GM21825 (cell line): ENCODE results near the gene FOXC1.

Experiments used
- ATAC-seq: cut with Tn5 transposase; IDR thresholded peaks from one replicate; pipeline ENCODE4 v1.9.1; 2021; ENCODE audit warnings: mild to moderate bottlenecking, moderate library complexity; ENCODE audit not compliant: unreplicated experiment

FOXC1 gene

DNA sequence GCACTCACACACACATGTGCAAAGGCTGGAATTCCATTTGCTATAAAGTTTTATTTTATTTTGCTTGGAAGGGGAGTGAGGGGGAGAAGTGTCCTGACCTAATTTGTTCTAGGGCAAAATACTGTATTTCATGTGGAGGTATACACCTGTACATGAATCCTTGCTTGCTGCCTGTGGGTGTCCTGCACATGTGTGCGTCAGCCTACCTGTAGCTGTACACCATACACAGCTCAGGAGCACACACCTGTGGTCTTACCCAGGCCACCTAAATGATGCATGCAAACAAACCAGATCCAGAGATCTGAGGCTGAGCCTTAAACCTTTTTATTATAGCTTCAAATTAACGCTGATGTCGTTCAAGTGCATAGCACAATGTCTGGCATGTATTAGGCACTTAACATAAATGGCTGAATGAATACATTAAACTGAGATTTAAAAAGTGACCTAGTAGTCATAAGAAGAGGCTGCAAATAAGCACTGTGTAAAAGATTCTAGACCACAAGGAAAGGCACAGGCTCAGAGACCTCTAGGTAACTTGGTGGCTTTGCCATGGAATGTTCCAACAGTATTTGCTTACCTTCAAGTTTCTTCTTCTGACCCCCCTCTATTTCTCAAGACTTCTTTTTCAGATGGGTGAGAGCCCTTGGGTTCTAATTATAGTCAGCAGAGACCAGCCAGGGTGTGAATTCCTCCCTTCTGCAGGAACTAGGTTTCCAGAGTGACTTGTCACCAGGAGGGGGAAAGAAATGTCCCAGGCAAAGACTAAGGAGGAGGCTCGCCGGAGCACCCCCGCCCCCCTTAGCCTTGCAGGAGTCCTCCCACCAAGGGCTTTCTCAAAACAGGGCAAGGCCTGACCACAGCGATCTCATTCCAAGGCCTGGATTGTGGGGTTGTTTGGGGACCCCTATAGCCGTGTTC, 13.4 kb downstream of the FOXC1 start:
- no peak for ATAC-seq

DNA sequence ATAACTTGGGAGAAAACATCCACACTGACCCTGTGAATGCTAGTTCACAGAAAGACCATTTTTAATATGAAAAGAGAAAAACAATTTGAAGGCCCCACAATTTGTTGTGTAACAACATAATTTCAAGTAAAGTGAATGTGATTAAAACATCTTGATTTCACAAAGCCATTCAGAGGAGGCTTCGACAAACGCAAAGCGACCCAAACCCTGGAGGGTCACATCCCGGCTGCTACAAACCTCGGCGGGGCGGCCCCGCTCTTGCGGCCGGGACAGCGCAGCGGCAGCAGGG, 14.0 kb downstream of the FOXC1 start:
- ATAC-seq, result no peak

DNA sequence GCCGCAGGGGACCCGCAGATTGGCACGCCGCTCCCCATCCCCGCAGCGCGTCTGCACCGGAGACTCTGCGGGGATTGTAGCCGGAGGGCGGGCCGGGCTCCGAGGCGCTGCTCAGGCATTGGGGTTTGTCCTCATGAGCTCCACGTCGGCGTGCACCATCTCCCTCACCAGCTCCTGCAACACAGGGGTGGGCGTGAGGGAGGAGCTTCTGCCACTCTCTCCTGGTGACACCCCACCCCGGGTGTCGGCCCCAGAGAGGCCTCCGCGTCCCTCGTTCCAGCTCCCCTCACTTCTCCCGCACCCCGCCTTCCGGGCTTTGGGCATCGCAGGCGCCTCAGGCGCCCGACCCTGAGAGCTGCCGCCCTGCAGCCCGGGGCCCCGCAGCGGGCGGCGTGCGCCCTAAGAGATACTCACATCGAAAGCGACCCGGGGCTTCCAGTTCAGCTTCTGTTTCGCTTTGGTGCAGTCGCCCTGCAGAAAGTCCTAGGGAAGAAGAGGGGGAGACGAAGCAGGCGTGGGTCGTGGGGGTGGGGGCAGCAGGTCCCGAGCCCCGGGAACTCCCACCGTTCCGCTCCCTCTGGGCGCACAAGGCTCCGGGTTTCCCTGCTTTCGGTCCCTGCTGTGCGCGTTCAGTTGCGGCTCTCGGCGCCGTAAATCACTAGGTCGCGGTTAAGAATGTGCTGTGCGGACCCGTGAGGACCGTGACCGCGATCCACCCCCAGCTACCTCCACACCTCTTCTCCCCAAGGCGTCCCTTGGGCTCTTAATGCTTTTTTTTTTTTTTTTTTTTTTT, 14.5 kb downstream of the FOXC1 start:
- ATAC-seq, result no peak

DNA sequence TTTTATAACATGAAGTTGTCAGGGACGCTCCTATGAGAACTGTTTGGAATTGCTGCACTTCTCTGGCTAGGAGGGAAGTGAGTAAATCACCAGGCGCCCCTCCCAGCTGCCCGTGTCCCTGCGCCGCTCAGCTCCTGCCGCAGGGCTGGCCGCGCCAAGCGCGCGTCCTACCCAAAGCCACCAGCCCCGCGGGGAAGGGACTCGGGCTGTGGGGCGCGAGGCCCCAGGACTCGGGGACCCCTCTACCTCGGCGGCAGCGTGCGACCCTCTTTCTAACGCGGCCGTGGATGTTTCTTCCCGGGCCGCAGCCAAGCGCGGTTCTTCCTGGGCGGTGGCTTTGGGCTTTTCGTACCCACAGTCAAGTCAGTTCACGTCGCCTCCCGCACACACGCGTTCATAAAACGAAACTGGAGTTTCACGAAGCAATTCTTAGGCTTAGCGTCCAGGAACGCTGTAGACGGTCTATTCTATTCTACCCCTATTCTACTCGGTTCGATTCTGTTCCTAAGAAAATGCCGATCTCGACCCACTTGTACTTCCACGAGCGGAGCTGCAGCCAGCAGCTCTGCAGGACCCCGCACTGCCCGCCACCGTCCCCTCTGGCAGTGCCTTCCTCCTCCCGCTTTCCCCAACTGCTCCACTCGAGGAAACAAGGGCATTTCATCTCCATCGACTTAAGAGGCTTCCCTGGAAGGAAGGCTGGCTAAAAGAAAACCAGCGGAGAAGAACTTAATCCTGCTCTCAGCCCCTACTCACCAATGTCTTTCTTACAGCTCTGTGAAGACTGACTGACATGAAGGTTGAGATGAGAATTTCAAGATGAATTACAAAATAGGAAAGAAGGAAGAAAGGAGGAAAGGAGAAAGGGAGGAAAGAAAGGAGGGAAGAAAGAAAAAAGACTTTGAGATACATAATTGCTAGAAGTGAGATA, 15.4 kb downstream of the FOXC1 start:
- no peak for ATAC-seq

DNA sequence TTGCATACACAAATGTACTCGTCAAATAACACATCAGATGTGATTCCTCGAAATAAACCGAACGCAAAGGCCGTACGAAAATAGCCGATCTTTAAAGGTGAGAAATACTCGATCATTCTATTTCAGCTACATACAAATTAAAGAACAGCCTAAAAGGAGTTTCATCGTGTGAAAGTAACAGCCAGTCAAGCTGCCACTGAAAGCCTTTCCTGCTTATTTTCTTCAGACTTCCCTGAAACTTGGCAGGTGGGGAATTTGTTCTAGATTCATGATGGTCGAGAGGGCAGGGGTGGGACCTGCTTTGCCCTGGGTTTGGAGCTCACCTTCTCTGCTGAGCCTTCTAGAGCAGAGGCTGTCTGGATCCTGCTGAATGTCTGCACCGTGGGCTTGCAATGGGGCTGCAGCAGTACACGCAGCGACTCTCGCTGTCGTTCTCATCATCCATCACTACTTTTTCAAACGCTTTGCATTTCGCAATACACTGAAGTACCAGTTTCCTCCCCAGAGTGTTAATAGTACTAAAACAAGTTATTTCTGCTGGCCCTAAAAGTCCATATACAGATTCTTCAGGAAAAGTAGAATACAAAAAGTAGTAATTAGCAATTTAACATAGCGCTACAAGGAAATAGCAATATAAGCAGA, 16.2 kb downstream of the FOXC1 start:
- no peak for ATAC-seq

DNA sequence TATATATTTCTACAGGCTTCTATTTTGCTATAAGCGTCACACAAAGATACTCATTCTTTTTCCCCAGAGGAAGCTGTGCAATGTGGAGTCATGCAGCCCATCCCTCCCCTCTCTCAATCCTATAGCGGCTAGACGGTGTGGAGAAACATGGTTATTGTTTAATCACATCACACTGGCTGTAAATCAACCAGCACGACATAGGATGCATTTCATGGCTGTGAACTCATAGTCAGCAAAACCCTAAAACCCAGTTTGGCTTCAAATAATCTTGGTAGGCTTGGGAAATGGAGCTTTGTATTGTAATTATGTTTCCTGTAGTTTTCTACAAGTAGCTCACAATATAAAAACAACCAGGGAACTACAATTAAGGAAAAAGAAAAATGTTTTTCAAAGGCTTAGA, 16.8 kb downstream of the FOXC1 start:
- no peak for ATAC-seq

DNA sequence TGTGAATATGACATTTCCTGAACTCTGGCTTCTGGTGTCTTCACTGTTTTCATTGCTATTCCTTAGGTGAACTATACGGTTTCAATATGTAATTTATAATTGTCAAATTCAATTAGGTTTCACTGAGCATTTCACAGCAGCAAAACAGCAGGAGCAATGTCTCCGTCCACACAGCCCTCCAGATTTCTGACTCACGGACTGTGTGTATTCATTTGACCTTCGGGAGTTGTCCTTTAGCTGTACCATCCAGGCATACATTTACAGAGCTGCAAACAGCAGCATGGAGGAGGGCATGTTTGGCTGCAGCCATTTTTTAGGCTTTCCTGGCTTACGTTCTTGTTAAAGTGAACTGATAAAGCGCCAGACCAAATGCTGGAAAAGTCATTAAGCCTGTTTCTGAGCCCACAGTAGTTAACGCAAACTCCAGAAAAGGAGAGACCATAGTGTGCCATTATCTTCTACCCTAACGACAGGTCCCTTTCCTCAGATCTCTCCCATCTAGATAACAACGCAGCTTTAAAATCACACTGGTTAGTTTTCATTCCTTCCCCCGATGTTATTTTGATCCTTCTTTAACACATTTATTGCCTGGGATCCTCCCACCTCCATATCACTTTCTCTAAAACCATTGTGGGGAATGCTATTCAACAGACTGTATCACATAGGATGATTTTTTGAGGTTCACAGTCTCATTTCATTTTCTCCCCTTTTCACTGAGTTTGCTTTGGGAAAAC, 18.3 kb downstream of the FOXC1 start:
- no peak for ATAC-seq

DNA sequence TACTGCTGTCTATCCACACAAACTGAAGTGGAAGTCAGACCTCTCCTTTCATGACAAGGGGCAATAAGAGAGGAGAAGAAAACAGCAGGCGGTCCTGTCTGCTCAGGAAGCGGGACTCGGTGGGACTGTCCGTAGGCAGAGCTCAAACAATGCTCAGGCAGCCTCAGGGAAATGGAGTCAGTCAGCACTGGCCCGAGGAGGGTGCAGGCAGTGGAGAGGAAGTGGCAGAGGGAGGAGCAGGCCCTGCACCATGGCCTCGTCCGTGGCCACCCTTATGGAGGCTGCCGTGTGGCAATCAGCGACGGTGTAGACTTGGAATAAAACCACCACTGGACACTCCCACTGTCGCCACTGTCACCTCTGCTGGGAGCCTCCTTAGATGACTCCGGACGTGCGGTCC, 19.6 kb downstream of the FOXC1 start:
- ATAC-seq, result no peak

DNA sequence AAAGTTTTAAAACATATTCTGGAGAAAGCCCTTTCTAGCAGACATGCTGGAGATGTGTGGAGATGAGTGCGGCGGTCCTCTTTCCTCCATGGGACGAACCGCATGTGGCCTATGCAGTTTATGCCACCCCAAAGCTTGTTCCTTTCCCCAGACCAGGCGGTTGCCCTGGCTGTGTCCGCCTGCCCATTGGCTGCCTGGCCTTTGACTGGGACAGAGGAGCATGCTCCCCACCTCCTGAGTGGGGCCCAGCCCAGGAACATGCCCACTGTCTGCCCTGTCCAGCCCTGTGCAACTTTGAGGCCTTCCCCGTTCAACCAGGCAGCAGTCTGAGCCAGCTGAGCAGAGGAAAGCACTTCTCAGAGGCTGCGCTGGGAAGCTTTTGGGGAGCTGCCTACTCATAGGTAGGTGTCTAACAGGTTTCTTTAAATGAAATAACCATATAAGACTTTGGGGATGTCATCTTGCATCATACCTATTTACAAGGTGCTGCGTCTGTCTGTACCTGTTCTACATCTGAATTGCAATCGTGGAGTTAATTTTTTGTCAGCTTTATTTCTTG, 20.6 kb downstream of the FOXC1 start:
- ATAC-seq, result no peak

DNA sequence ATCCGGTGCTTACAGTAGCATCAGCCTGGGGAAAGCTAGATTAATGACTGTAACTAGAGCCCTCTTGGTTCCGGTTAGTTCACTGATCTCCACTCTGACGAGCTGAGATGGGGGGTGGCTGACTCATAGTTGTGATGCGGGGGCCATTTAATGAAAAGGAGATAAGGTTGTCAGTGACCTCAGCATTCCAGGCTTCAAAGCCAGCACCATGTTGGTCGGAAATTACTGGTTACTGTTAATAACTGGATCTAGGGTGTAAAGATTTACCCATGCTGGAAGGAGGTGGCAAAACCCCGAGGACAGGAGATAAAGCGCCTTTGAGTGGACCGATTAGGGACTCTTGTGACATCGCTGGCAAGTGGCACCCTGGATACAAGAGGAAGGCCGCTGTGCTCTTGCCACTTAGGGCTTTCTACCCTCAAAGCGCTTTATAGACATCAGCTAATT, 21.1 kb downstream of the FOXC1 start:
- no peak for ATAC-seq

DNA sequence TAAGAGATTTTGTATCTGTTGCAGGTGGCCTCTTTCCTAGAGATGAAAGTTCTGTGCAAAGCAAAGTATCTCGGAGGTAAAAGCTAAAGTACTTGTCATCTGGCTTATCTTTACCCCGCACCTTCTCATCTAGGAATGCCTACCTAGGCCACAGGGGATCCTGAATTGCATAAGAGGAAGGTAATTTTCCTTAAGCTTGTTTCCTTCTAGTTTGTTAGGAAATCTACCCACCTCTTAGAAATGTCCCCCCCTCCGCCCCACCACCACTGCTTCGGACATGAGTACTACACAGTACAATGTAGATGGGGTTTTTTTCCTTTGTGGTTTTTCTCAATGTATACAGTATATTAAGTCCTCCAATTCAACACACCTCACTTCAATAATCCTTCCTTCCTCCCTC, 21.5 kb downstream of the FOXC1 start:
- ATAC-seq, result no peak

DNA sequence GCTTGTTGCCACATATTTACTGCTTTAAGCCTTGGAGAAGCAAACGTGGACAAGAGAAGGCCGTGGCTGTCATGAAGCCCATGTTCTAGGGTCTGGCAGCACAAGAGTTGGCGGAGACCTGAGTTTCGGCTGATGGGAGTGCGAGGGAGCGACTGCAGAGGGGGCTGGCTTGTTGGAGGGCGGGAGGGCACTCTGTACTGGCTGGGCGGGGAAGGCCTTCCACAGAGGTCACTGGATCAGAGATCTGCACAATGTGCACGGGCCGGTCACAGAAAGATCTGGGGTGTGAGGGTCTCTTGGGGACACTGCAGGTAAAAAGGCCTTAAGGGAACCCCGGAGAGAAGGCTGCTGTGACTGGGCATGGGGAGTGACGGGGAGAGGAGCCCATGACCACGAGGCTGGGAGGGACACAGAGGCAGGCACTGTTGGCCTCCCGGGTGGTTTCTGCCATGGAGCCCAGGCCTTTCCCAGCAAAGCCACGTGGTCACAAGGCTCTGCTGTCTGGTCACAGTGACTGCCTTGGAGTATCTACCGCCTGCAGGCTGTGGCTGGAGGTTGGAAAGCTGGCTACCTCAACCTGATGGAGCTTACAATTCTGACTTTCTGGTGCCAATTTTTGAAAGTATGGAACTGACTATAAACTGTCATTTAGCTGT, 23.8 kb downstream of the FOXC1 start:
- no peak for ATAC-seq

DNA sequence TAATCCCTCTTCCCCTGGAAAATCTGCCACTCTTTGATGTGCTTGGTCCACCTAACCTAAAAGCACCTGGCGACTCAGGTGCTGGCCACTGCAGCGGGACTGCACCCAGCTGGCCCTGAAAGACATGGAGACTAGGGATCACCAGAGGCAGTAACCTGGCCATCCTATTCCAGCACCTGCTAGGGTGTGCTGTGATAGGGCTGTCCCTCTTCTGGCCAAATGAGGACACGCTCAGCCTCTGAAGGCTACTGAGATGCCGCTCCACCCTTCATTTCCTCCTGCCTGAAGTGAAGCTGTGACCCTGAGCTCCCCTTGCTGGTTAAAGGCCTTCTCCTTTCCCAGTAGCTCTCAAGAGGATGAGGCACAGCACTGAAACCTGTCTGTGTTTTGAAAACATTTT, 24.4 kb downstream of the FOXC1 start:
- ATAC-seq, result no peak

DNA sequence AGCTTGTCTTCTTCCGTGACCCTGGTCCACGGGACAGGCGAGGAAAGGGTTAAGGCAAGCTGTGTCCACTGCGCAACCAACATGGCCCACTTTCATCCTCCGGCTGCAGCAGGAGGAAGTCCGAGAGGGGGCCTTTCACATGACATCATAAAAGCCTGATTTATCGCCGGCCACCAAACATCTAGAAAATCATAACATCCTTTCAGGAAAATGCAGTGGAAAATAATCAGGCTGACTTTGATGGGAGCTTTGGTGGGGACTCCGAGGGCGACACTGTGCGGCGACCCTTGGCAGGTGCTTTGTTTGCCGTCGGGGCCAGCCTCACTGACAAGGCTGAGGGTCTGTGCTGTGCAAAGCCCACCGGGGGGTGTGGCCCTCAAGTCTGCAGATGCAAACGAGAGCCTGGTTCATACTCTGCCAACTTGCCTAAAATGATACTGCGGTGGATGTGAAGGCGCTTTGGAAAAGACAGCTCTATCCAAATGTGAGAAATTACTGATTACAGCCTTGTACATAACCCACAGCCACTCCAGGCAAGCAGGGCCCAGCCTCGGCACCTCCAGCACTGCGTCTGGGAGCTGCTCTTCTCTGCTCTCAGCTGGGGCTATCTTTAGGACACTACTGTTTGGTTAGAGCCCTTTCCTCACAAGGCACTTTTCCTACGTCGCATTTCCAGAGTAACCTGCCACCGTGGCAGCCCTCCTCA, 25.7 kb downstream of the FOXC1 start:
- no peak for ATAC-seq

DNA sequence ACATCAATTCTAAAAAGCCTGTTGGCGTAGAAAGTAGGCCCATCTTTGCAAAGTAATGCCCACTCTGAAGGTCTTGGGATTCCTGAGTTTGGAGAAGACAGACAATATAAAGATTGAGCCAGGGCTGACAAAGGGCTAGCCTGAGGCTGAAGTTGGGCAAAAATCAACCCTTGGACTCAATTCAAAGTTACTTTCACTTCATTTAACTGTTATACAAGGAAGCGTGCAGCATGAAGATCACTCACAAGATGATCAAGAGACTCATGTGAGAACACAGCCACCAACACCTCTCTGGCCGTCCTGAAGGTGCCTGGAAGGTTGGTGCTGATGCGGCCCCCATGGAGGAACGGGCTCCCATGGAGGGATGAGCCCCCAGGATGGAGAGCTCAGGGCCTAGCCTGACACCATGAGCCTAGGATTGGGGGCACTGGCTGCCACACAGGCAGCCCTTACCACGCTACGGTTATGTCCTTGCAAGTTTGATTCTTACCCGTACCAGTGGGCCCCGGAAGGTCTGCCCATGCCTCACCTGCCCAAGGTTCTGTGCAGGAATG, 26.6 kb downstream of the FOXC1 start:
- no peak for ATAC-seq

DNA sequence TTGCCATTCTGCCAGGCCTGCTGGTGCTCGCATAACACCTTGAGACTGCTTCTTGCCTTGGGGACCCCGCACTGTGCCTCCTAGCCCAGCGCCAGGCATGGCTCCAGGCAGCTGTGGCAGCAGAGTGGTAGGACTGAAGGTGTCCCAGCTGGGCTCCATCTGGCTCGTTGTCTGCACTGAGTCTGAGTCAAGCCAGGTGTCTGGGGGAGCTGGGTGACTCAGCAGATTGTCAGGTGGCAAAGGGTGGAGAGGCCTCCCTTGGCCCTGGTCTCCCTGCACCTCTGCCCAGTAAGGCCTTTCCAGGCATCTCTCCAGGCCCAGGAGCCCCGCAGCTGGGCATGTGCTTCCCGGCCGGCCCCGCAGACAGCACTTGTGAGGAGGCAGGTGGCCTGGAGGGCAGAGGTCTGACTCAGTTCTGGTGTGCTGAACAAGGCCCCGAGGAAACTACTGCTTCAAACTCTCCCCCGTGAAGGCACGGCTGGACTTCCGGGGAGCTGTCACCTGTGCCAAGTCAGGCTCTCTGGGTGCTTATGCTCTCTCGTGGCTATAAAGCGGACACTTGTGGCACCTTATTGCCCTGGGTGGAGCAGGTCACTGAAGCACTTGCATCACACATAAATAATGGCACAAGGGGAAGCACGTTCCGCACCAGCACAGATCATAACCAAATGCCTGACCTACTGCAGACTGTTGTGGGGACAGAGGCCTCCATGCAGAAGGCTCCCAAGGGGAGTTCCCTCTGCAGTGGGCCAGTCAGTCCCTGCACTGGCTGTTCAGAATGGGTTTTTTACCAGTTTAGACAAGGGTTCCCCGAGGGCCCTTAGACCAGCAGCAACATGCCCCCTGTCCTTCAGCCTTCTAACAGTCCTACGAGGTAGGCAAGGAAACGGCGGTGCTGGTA, 27.5 kb downstream of the FOXC1 start:
- no peak for ATAC-seq

DNA sequence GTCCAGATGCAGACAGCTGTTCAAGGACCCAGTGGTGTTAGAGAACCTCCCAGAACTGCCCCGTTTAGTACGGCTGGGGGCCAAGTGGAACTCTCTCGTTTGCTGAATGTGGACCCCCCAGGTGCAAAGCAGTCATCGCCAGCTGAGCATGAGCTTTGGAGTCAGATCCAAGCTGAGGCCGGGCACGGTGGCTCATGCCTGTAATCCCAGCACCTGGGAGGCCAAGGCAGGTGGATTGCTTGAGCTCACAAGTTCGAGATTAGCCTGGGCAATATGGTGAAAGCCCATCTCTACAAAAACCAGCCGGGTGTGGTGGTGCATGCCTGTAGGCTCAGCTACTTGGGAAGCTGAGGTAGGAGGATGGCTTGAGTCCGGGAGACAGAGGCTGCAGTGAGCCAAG, 29.7 kb downstream of the FOXC1 start:
- ATAC-seq, result no peak
